ENCODE measurements around the gene LRRC56.
A peak's percentile ranks its signal among the peaks of the same experiment; 100 is the strongest.

The LRRC56 gene

GRCh38 chr11:497565-498296, 39.6 kb upstream of the LRRC56 start:
- Mint-ChIP-seq H3K4me1 (peaks cover 14% of the 10 kb centered on the region), H3K4me3 (no peak overlapping the region), H3K9me3 (no peaks in the 10 kb centered on the region), H3K27ac (peak overlapping the region; percentile 69), H3K36me3 (peaks cover 86% of the 10 kb centered on the region)
- no peak for ATAC-seq
- no peak for DNase-seq (ENCODE audit: low spot score in 2 of 2)

GRCh38 chr11:498297-499181, 38.8 kb upstream of the LRRC56 start:
- peaks cover 83% of the 10 kb centered on the region for H3K36me3 Mint-ChIP-seq
- H3K9me3 Mint-ChIP-seq, result no peaks in the 10 kb centered on the region
- H3K4me3 Mint-ChIP-seq, result no peak overlapping the region
- H3K4me1 Mint-ChIP-seq, result peaks cover 22% of the 10 kb centered on the region
- DNase-seq (ENCODE audit: low spot score in 2 of 2) (no peak), ATAC-seq (no peak)
- H3K27ac Mint-ChIP-seq, result no peak overlapping the region

GRCh38 chr11:499201-500076, 37.9 kb upstream of the LRRC56 start:
- H3K4me1 Mint-ChIP-seq, result peaks cover 27% of the 10 kb centered on the region
- no peak for DNase-seq (ENCODE audit: low spot score in 2 of 2)
- peaks cover 80% of the 10 kb centered on the region for H3K36me3 Mint-ChIP-seq
- ATAC-seq, result no peak
- no peaks in the 10 kb centered on the region for H3K9me3 Mint-ChIP-seq
- H3K4me3 Mint-ChIP-seq, result no peak overlapping the region
- H3K27ac Mint-ChIP-seq, result no peak overlapping the region

- Mint-ChIP-seq H3K36me3 (peaks cover 78% of the 10 kb centered on the region), H3K27ac (peak overlapping the region; percentile 40)
- DNase-seq (ENCODE audit: low spot score in 2 of 2), result no peak
These were observed 36.2 kb upstream of the LRRC56 start for GRCh38 chr11:501001-501682.

GRCh38 chr11:501683-502287, 35.5 kb upstream of the LRRC56 start:
- no peak for ATAC-seq
- Mint-ChIP-seq H3K9me3 (no peaks in the 10 kb centered on the region), H3K27ac (peak overlapping the region; percentile 60), H3K4me1 (peaks cover 37% of the 10 kb centered on the region), H3K4me3 (no peak overlapping the region), H3K36me3 (peaks cover 78% of the 10 kb centered on the region)
- DNase-seq (ENCODE audit: low spot score in 2 of 2), result no peak

More at GRCh38 chr11:501001-501682, 36.2 kb upstream of the LRRC56 start:
- Mint-ChIP-seq H3K9me3 (no peaks in the 10 kb centered on the region), H3K4me1 (peaks cover 37% of the 10 kb centered on the region), H3K4me3 (no peak overlapping the region)
- ATAC-seq, result no peak

GRCh38 chr11:502288-503178, 34.8 kb upstream of the LRRC56 start:
- H3K36me3 Mint-ChIP-seq, result peaks cover 78% of the 10 kb centered on the region
- peaks cover 30% of the 10 kb centered on the region for H3K4me1 Mint-ChIP-seq
- peak overlapping the region; percentile 93 for H3K4me3 Mint-ChIP-seq
- peak overlapping the region; percentile 60 for H3K27ac Mint-ChIP-seq
- ATAC-seq (no peak), DNase-seq (ENCODE audit: low spot score in 2 of 2) (no peak)
- no peaks in the 10 kb centered on the region for H3K9me3 Mint-ChIP-seq

- Mint-ChIP-seq H3K4me1 (peaks cover 31% of the 10 kb centered on the region), H3K36me3 (peaks cover 78% of the 10 kb centered on the region), H3K9me3 (no peaks in the 10 kb centered on the region), H3K4me3 (peak overlapping the region; percentile 93), H3K27ac (peak overlapping the region; percentile 48)
- DNase-seq (ENCODE audit: low spot score in 2 of 2), result peak in 1 of 2 donors; percentile 63
- ATAC-seq, result no peak
These were observed 33.9 kb upstream of the LRRC56 start for GRCh38 chr11:503179-503981.

- H3K36me3 Mint-ChIP-seq, result peaks cover 78% of the 10 kb centered on the region
- H3K4me3 Mint-ChIP-seq, result peak overlapping the region; percentile 93
- no peaks in the 10 kb centered on the region for H3K9me3 Mint-ChIP-seq
- peaks cover 32% of the 10 kb centered on the region for H3K4me1 Mint-ChIP-seq
- peak overlapping the region; percentile 67 for H3K27ac Mint-ChIP-seq
- DNase-seq (ENCODE audit: low spot score in 2 of 2), result no peak
- ATAC-seq, result no peak
These were observed 33.0 kb upstream of the LRRC56 start for GRCh38 chr11:504053-504993.

- peaks cover 32% of the 10 kb centered on the region for H3K4me1 Mint-ChIP-seq
- DNase-seq (ENCODE audit: low spot score in 2 of 2), result no peak
- H3K27ac Mint-ChIP-seq, result peak overlapping the region; percentile 67
- peak overlapping the region; percentile 93 for H3K4me3 Mint-ChIP-seq
- no peaks in the 10 kb centered on the region for H3K9me3 Mint-ChIP-seq
- H3K36me3 Mint-ChIP-seq, result peaks cover 78% of the 10 kb centered on the region
- no peak for ATAC-seq
These were observed 32.4 kb upstream of the LRRC56 start for GRCh38 chr11:504994-505344.

GRCh38 chr11:506238-506994, 30.9 kb upstream of the LRRC56 start:
- DNase-seq (ENCODE audit: low spot score in 2 of 2), result peak; percentile 95 to 98
- Mint-ChIP-seq H3K4me1 (peaks cover 32% of the 10 kb centered on the region), H3K4me3 (peak overlapping the region; percentile 93), H3K36me3 (peaks cover 76% of the 10 kb centered on the region), H3K9me3 (no peaks in the 10 kb centered on the region), H3K27ac (peak overlapping the region; percentile 99)
- ATAC-seq, result peak; percentile 88

GRCh38 chr11:506995-507726, 30.2 kb upstream of the LRRC56 start, which contains the start of gene RNH1:
RNH1 (minus strand) TSS chr11:507242; CDS start chr11:502162, 5,080 bp downstream.
- Mint-ChIP-seq H3K4me3 (peak within 1 kb of the TSS; percentile 93), H3K27ac (peak within 1 kb of the TSS; percentile 99), H3K4me1 (peaks cover 32% of the 10 kb centered on the region), H3K36me3 (peaks cover 75% of the 10 kb centered on the region), H3K9me3 (no peaks in the 10 kb centered on the region)
- ATAC-seq, result peak; percentile 79
- peak; percentile 98 to 99 for DNase-seq (ENCODE audit: low spot score in 2 of 2)
